GM23338 (cell line): ENCODE results near the gene OR56A5. TPM values are rescaled to one million over a fixed set of nuclear protein-coding genes. Genes with fewer than 3 reads are reported as not detected.

Source experiments
- ATAC-seq: fragments of 200-7000 bp; cut with Tn5 transposase; 3 replicates; pipeline ENCODE4 v1.9.1; 2020
- DNase-seq: peaks from one replicate; pipeline ENCODE4 v3.0.0-alpha.2; 2015; ENCODE audit warnings: low spot score
- H2AFZ ChIP-seq: fragments of 200-600 bp; sonication (generic); 2 replicates; pipeline ENCODE4 v1.8.0; 2016; ENCODE audit warnings: antibody characterized with exemption, mild to moderate bottlenecking, moderate library complexity
- H3F3A ChIP-seq: fragments of 200-600 bp; sonication (generic); replicated peaks from 2 replicates; pipeline ENCODE4 v1.8.0; 2017; ENCODE audit warnings: antibody characterized with exemption, mixed run types, low read depth
- H3K27ac ChIP-seq: fragments of 200-600 bp; sonication (generic); 2 replicates; pipeline ENCODE4 v1.6.1; 2016; ENCODE audit warnings: low read depth
- H3K27me3 ChIP-seq: fragments of 200-600 bp; sonication (generic); 2 replicates; pipeline ENCODE4 v1.8.0; 2016; ENCODE audit warnings: mild to moderate bottlenecking, mixed run types, moderate library complexity; ENCODE audit not compliant: insufficient read depth
- H3K36me3 ChIP-seq: fragments of 200-600 bp; sonication (generic); 2 replicates; pipeline ENCODE4 v1.8.0; 2016; ENCODE audit warnings: mild to moderate bottlenecking; ENCODE audit not compliant: insufficient read depth
- H3K4me1 ChIP-seq: fragments of 200-600 bp; sonication (generic); 2 replicates; pipeline ENCODE4 v1.8.0; 2016; ENCODE audit warnings: mild to moderate bottlenecking, moderate library complexity; ENCODE audit not compliant: insufficient read depth
- H3K4me2 ChIP-seq: fragments of 200-600 bp; sonication (generic); 2 replicates; pipeline ENCODE4 v1.7.1; 2017; ENCODE audit warnings: mixed run types
- H3K4me3 ChIP-seq: fragments of 200-600 bp; sonication (generic); 2 replicates; pipeline ENCODE4 v1.6.1; 2016; ENCODE audit warnings: mixed run types
- H3K79me2 ChIP-seq: fragments of 200-600 bp; sonication (generic); replicated peaks from 2 replicates; pipeline ENCODE4 v1.8.0; 2017; ENCODE audit warnings: mild to moderate bottlenecking; ENCODE audit not compliant: insufficient read depth
- H3K9me2 ChIP-seq: fragments of 200-600 bp; sonication (generic); 2 replicates; pipeline ENCODE4 v1.8.0; 2017; ENCODE audit not compliant: insufficient read depth
- H4K20me1 ChIP-seq: fragments of 200-600 bp; sonication (generic); replicated peaks from 2 replicates; pipeline ENCODE4 v1.8.0; 2017; ENCODE audit warnings: mild to moderate bottlenecking; ENCODE audit not compliant: insufficient read depth
- H3K27ac Mint-ChIP-seq: 2 replicates; pipeline ENCODE4 v1.8.0; 2020; ENCODE audit warnings: inconsistent platforms, mild to moderate bottlenecking, moderate library complexity, mixed read lengths
- H3K27me3 Mint-ChIP-seq: 3 replicates; pipeline ENCODE4 v1.8.0; 2022; ENCODE audit warnings: low read depth, mild to moderate bottlenecking, moderate library complexity, mixed read lengths, inconsistent platforms; ENCODE audit not compliant: insufficient read depth, poor library complexity
- H3K36me3 Mint-ChIP-seq: 3 replicates; pipeline ENCODE4 v1.8.0; 2021; ENCODE audit warnings: low read depth, mild to moderate bottlenecking, inconsistent platforms, moderate library complexity, mixed read lengths
- H3K4me1 Mint-ChIP-seq: 3 replicates; pipeline ENCODE4 v1.8.0; 2020; ENCODE audit warnings: mild to moderate bottlenecking, inconsistent platforms, mixed read lengths
- H3K4me3 Mint-ChIP-seq: 3 replicates; pipeline ENCODE4 v1.8.0; 2021; ENCODE audit warnings: moderate library complexity, mild to moderate bottlenecking, inconsistent platforms, mixed read lengths
- H3K9me3 Mint-ChIP-seq: 3 replicates; pipeline ENCODE4 v1.8.0; 2020; ENCODE audit warnings: moderate library complexity, mild to moderate bottlenecking, inconsistent platforms, mixed read lengths
- EZH2phosphoT487 ChIP-seq: fragments of 200-600 bp; sonication (generic); IDR thresholded peaks from one replicate; pipeline ENCODE4 v1.8.1; 2018; ENCODE audit warnings: antibody characterized with exemption; ENCODE audit not compliant: unreplicated experiment
- STAT1 ChIP-seq: IDR thresholded peaks from one replicate; pipeline ENCODE4 v1.6.1; 2016; ENCODE audit warnings: antibody characterized with exemption; ENCODE audit not compliant: unreplicated experiment
- ZNF462 ChIP-seq: fragments of 250-450 bp; sonication (Bioruptor Pico); IDR thresholded peaks from 2 replicates; pipeline ENCODE4 v1.5.0; 2020; ENCODE audit warnings: mild to moderate bottlenecking, moderate library complexity
- polyA plus RNA-seq: library from polyadenylated mRNA; unstranded; fragments of >200 nt; fragmentation: Nextera tagmentation; extraction: Ambion mirVana; gene quantifications from 2 replicates; pipeline ENCODE4 v1.2.1, GENCODE V29; 2016
- total RNA-seq: library from RNA; depleted of rRNA; stranded (reverse); fragments of >200 nt; shearing (Covaris generic); gene quantifications from 2 replicates; pipeline ENCODE4 v1.2.3, GENCODE V29; 2014
- TF ChIP-seq, protein P1 (sequence below): IDR thresholded peaks from 2 replicates; pipeline ENCODE4 v1.6.1; 2016; ENCODE audit warnings: antibody characterized with exemption

Gene OR56A5
- total and polyA plus RNA-seq, 2 experiments from 2014 or later = not detected

DNA sequence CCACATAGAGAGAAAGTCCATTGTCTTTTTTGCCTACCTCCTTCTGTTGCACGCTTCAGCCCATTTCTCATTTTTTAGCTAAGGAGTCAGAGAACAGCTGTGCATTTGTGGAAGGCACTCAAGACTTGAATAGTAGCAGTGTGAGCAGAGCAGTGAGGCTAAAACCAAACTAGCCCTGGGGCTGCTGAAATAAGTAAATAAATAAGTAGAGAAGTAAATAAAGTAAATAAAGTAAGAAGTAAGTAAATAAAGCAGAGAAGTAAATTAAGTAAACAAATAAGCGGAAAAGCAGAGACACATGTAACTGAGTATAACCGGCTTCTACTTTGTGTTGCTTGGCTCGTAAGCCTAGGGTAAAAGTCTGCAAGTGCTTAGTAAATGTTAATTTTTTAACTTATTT, 20.9 kb upstream of the OR56A5 start:
- no peak overlapping the region for H2AFZ ChIP-seq
- Mint-ChIP-seq H3K27ac (no peak overlapping the region), H3K4me3 (no peak overlapping the region), H3K4me1 (peaks cover 3% of the 10 kb centered on the region; the same call in 1 of the 3 replicates), H3K27me3 (peaks cover 5% of the 10 kb centered on the region), H3K9me3 (no peaks in the 10 kb centered on the region), H3K36me3 (no peaks in the 10 kb centered on the region)
- no peak for TF ChIP-seq EZH2phosphoT487
- TF ChIP-seq STAT1 = no peak
- TF ChIP-seq, protein P1, sequence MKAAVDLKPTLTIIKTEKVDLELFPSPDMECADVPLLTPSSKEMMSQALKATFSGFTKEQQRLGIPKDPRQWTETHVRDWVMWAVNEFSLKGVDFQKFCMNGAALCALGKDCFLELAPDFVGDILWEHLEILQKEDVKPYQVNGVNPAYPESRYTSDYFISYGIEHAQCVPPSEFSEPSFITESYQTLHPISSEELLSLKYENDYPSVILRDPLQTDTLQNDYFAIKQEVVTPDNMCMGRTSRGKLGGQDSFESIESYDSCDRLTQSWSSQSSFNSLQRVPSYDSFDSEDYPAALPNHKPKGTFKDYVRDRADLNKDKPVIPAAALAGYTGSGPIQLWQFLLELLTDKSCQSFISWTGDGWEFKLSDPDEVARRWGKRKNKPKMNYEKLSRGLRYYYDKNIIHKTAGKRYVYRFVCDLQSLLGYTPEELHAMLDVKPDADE = no peak
- H3K27ac ChIP-seq = no peak overlapping the region
- DNase-seq (no peak), ATAC-seq (no peak)
- H4K20me1 ChIP-seq = no peaks in the 10 kb centered on the region
- no peaks in the 10 kb centered on the region for H3K36me3 ChIP-seq
- H3K4me2 ChIP-seq = no peak overlapping the region
- H3K9me2 ChIP-seq = peaks cover 11% of the 10 kb centered on the region; the same call in 1 of the 2 replicates
- H3K4me1 ChIP-seq = no peaks in the 10 kb centered on the region
- H3F3A ChIP-seq = no peaks in the 10 kb centered on the region
- H3K27me3 ChIP-seq = no peaks in the 10 kb centered on the region
- no peaks in the 10 kb centered on the region for H3K79me2 ChIP-seq
- H3K4me3 ChIP-seq = no peak overlapping the region

DNA sequence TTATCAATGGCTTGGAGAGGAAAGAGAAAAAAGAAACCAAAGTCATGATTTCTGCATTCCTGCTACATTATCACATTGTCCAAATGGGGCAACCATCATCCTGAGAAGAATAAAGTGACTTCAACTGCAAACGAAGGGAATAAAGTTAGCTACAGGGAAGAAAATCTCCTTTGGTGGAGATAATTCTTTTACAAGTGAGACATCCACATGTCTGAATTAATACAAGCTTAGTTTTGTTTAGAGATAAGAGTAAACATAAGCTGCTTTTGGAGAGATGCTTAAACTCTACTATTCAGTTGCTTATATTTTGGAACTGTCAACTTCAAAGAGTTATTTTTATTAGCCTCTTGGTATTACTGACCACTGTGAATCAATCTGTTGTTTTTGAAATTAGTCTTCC, 18.6 kb upstream of the OR56A5 start, which contains the start of gene OR52L1:
Gene OR52L1 (minus strand): TSS at position 101 of the 400 bp plus-strand sequence. CDS start 55 bp downstream, at position 46.
- Histone ChIP-seq H3K9me2 (peaks cover 11% of the 10 kb centered on the region; the same call in 1 of the 2 replicates), H3K4me1 (no peaks in the 10 kb centered on the region), H3K79me2 (no peaks in the 10 kb centered on the region), H3K27me3 (no peaks in the 10 kb centered on the region), H3K36me3 (no peaks in the 10 kb centered on the region), H3K27ac (no peak within 1 kb of the TSS), H3K4me3 (no peak within 1 kb of the TSS), H2AFZ (no peak within 1 kb of the TSS), H3K4me2 (no peak within 1 kb of the TSS), H4K20me1 (no peaks in the 10 kb centered on the region), H3F3A (no peaks in the 10 kb centered on the region)
- H3K4me3 Mint-ChIP-seq = no peak within 1 kb of the TSS
- no peak for DNase-seq
- TF ChIP-seq ZNF462 (CRISPR knock-in tag) = no peak
- TF ChIP-seq, protein P1 = no peak
- H3K27me3 Mint-ChIP-seq = peaks cover 3% of the 10 kb centered on the region
- H3K36me3 Mint-ChIP-seq = no peaks in the 10 kb centered on the region
- H3K4me1 Mint-ChIP-seq = no peaks in the 10 kb centered on the region
- ATAC-seq = no peak
- no peak within 1 kb of the TSS for H3K27ac Mint-ChIP-seq
- H3K9me3 Mint-ChIP-seq = peaks cover 3% of the 10 kb centered on the region; the same call in 2 of the 3 replicates
